ENCODE results near the gene RAB43.
"Not testable (repeated sequence)": the region's sequence is repeated elsewhere in the genome, so short reads cannot be mapped to it uniquely, and the experiment has no call there.

GRCh38 chr3:129111076-129111780, 10.4 kb downstream of the RAB43 start:
- TF ChIP-seq, protein P1, sequence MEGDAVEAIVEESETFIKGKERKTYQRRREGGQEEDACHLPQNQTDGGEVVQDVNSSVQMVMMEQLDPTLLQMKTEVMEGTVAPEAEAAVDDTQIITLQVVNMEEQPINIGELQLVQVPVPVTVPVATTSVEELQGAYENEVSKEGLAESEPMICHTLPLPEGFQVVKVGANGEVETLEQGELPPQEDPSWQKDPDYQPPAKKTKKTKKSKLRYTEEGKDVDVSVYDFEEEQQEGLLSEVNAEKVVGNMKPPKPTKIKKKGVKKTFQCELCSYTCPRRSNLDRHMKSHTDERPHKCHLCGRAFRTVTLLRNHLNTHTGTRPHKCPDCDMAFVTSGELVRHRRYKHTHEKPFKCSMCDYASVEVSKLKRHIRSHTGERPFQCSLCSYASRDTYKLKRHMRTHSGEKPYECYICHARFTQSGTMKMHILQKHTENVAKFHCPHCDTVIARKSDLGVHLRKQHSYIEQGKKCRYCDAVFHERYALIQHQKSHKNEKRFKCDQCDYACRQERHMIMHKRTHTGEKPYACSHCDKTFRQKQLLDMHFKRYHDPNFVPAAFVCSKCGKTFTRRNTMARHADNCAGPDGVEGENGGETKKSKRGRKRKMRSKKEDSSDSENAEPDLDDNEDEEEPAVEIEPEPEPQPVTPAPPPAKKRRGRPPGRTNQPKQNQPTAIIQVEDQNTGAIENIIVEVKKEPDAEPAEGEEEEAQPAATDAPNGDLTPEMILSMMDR (conservative IDR thresholded peaks at IDR 0.05; ENCODE audit: low read length) = not testable (repeated sequence)
- not testable (repeated sequence) for TF ChIP-seq EZH2phosphoT487 (IDR thresholded peaks at IDR 0.05; ENCODE audit: borderline replicate concordance, low read depth, low read length)
